GM19023 (cell line): ENCODE data around the gene SELE.

Experiments used
- ATAC-seq: cut with Tn5 transposase; IDR thresholded peaks from one replicate; pipeline ENCODE4 v1.9.1; 2021; ENCODE audit warnings: mild to moderate bottlenecking, moderate library complexity; ENCODE audit not compliant: unreplicated experiment

SELE gene

GRCh38 chr1:169733924-169734323, at the start of gene SELE:
Gene SELE (minus strand): TSS chr1:169734079. CDS start chr1:169733612, 467 bp downstream.
- ATAC-seq = no peak

GRCh38 chr1:169782596-169782995, 48.7 kb upstream of the SELE start:
- ATAC-seq = no peak

- no peak for ATAC-seq
These were observed 46.1 kb upstream of the SELE start for GRCh38 chr1:169779970-169780369.

GRCh38 chr1:169779150-169779549, 45.3 kb upstream of the SELE start:
- ATAC-seq = no peak

GRCh38 chr1:169776440-169776839, 42.6 kb upstream of the SELE start:
- ATAC-seq = no peak

- no peak for ATAC-seq
These were observed 34.3 kb upstream of the SELE start for GRCh38 chr1:169768161-169768560.

- no peak for ATAC-seq
These were observed 31.9 kb upstream of the SELE start for GRCh38 chr1:169765580-169766331.

GRCh38 chr1:169764919-169765318, 31.0 kb upstream of the SELE start:
- no peak for ATAC-seq

GRCh38 chr1:169762699-169763098, 28.8 kb upstream of the SELE start:
- no peak for ATAC-seq

GRCh38 chr1:169759038-169759437, 25.2 kb upstream of the SELE start:
- no peak for ATAC-seq

- no peak for ATAC-seq
These were observed 19.7 kb upstream of the SELE start for GRCh38 chr1:169753549-169753948.

GRCh38 chr1:169750041-169750440, 16.2 kb upstream of the SELE start:
- no peak for ATAC-seq

GRCh38 chr1:169746550-169746949, 12.7 kb upstream of the SELE start:
- ATAC-seq = no peak

- no peak for ATAC-seq
These were observed 11.4 kb upstream of the SELE start for GRCh38 chr1:169745015-169745861.

- ATAC-seq = no peak
These were observed 8.0 kb upstream of the SELE start for GRCh38 chr1:169741666-169742394.

- ATAC-seq = no peak
These were observed 6.1 kb upstream of the SELE start for GRCh38 chr1:169739980-169740379.

- no peak for ATAC-seq
These were observed 2.4 kb downstream of the SELE start for GRCh38 chr1:169731446-169731845.

GRCh38 chr1:169729991-169730390, 3.9 kb downstream of the SELE start:
- ATAC-seq = no peak

GRCh38 chr1:169727307-169727706, 6.6 kb downstream of the SELE start:
- ATAC-seq = no peak

- ATAC-seq = no peak
These were observed 7.0 kb downstream of the SELE start for GRCh38 chr1:169726851-169727250.

- no peak for ATAC-seq
These were observed 7.9 kb downstream of the SELE start for GRCh38 chr1:169725930-169726329.
